ENCODE results near the gene KRT34.
"Not testable (repeated sequence)": the region's sequence is repeated elsewhere in the genome, so short reads cannot be mapped to it uniquely, and the experiment has no call there.

Gene KRT34

DNA sequence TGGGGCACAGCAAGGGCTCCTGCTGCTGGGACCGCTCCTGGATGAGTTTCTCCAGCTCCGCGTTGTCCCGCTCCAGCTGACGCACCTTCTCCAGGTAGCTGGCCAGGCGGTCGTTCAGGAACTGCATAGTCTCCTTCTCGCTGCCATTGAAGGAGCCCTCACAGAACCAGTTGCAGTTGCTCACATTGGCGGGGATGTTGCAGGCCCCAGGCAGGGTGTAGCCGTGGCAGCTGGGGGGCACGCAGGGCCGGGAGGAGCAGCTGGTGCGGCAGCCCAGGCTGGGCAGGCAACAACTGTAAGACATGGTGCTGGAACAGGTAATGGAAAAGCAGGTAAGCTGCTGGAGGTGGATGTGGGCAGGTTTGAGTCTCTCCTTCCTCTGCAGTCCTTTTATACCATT, at the start of gene KRT34:
TSS of gene KRT34 (minus strand) at position 364 of the 400 bp plus-strand sequence. CDS start at position 304, 60 bp downstream.
- DNase-seq (ENCODE audit: low spot score) = not testable (repeated sequence)

DNA sequence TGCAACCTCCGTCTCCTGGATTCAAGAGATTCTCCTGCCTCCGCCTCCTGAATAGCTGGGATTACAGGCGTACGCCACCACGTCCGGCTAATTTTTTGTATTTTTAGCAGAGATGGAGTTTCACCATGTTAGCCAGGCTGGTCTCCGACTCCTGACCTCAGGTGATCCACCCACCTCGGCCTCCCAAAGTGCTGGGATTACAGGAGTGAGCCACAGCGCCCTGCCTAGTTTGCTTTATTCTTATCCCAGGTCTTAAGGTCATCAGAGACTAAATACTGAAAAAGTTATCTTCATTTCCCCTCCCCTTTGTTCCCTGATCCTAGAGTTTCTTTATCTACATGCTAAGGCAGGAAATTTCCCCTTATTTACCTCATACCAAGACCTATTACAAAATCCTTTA, 48.3 kb upstream of the KRT34 start:
- not testable (repeated sequence) for DNase-seq (ENCODE audit: low spot score)

DNA sequence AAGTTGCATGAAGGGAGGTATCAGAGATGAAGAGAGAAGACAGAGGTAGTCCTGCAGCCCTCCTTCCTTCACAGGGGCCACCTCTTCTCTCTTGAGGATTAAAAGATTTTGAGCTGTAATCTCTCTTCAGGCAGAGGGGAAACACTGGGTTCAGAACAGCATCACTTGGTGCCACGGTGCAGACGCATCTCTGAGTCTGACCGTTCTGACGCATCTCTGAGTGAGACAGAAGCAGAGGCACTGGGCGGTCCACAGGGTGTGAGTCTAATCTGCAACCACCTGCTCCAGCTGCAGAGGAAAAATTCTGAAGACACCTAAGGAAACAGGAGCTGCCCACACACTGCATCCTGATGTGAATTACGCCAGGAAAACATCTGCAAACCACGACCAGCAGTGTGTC, 47.6 kb upstream of the KRT34 start:
- DNase-seq (ENCODE audit: low spot score) = no peak

DNA sequence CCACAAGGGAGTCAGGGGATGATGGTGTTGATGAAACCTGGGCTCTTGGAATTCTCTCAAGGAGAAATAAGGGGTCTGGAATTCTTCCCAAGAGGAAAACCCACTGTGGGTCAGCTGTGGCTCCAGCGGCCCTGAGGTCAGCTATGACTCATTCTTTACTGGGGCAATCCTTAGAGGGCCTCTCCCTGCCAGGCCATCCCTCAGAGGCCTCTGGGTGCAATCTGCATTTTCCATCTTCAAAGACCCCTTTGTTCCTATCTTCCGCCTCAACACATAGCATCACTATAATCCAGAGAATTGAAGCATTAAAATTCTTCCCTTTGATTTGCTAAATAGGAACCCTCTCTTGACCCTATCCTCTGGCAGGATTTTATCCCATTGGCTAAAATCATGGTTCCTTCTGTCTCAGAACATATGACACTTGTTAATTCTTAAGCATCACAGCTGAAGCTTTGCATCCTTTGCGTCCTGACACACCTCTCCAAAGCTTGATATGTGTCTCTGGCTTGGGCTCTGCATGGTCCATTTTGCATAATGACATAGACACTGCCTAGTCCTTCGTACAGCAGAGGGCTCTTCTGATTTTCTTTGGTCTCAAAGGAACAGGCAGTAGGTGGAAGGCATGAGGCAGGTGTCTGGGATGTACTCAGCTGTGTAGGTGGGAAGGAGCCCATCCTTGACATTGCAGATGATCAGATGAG, 46.6 kb upstream of the KRT34 start:
- DNase-seq (ENCODE audit: low spot score) = no peak

DNA sequence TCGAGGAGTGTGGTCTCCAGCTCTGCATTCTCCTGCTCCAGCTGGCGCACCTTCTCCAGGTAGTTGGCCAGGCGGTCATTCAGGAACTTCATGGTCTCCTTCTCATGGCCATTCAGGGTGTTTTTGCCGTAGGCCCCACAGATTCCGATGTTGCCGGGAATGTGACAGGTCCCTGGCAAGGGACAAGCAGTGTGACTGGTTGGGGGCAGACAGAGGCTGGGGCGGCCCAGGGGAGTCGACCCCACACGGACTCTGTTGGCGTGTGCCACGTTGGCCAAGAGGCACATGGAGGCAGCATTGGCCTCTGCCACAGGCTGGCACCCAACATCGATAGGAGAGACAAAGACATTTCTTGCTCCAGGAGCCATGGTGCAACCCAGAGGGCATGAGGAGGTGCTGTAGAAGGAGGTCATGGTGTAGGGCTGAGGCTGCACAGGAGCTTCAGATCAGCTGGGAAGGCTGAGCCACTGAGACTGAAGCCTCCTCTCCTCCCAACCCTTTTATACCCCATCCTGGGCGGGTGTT, 42.1 kb upstream of the KRT34 start, which contains the start of gene KRT37:
TSS of gene KRT37 (minus strand) at position 475 of the 525 bp plus-strand sequence. CDS start at position 413, 62 bp downstream.
- DNase-seq (ENCODE audit: low spot score) = no peak

DNA sequence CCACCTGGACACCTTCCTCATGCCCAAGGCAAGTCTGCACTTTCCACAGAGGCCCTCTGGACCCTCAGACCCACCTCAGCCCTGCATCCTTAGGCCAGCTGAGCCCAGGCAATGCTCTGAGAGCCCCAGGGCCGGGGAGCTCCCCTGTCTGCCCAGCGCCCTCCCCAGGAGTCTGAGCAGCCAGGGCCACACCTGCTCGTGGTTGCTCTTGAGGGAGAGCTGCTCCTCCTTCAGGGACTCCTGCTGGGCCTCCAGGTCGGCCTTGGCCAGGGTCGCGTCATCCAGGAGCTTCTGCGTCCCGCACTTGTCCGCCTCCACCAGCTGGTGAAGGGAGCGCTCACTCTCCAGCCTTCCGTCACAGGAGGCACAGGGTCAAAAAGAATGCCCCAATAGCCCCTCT, 40.5 kb upstream of the KRT34 start:
- not testable (repeated sequence) for DNase-seq (ENCODE audit: low spot score)

DNA sequence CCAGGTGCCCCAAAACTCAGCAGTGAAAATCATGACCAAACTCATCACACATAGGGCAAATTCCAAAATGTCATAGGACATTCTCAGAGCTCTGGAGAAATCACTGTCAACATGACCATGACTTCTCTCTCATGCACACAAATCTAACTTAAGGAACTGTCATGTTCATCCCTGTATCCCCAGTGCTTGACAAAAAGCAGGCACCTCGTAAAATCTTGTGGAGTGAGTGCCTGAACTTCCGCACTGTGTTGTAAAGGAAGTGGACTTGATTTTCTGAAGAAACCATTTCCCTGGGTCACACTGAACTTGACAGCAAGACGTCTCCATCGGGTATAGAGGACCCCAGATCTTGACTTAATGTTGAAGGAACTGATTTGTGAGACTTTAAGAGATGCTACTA, 39.5 kb upstream of the KRT34 start:
- DNase-seq (ENCODE audit: low spot score) = no peak

DNA sequence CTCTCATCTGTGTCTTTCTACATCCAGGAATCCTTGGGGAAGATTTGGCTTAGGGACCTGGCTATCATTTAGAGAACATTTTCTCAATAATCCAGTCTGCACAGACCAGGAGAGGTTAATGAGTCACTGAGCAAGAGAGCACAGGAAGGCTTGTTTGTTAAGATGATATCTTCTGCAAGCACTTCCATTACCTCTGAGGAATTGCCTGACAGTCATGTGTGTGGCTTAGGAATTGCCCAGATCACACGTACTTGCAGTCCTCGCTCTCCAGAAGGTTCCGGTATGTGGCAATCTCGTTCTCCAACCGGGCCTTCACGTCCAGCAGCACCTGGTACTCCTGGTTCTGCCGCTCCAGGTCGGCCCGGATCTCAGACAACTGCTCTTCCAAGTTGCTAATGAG, 39.0 kb upstream of the KRT34 start:
- DNase-seq (ENCODE audit: low spot score) = no peak

DNA sequence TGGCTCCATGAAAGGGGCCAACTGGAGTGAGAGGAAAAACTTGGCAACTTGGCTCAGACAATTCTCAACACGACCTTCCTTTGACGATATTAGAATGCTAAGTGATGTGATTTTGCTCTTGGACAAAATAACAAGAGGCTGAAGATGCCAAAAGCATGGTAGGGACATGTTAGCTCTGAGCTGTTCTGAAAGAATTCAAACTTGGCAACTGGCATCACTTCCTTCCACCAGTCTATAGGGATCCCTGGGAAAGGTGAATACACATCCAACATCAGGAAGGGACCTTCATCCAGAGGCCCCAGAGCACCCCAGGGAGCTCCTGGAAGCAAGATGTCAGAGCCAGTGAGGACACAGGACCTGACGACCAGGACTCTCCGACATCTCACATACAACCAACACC, 38.0 kb upstream of the KRT34 start:
- no peak for DNase-seq (ENCODE audit: low spot score)

DNA sequence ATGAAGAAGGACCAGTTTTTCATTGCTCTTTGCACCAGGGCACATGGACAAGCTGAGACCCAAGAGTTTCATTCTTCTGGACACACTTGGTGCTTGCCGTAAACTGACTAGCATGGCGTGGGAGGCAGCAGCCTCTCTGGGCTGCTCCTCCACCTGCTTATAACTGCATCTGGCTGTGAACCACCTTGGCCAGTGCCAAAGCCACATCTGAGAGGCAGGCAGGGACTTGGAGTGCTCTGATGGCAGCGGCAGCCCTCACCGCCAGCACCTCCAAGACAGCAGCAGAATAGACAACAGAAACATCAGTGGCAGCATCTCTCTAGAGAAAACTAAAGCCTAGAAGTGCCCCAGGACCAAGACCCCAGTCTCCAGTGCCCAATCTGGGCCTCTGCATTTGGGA, 37.6 kb upstream of the KRT34 start:
- no peak for DNase-seq (ENCODE audit: low spot score)

DNA sequence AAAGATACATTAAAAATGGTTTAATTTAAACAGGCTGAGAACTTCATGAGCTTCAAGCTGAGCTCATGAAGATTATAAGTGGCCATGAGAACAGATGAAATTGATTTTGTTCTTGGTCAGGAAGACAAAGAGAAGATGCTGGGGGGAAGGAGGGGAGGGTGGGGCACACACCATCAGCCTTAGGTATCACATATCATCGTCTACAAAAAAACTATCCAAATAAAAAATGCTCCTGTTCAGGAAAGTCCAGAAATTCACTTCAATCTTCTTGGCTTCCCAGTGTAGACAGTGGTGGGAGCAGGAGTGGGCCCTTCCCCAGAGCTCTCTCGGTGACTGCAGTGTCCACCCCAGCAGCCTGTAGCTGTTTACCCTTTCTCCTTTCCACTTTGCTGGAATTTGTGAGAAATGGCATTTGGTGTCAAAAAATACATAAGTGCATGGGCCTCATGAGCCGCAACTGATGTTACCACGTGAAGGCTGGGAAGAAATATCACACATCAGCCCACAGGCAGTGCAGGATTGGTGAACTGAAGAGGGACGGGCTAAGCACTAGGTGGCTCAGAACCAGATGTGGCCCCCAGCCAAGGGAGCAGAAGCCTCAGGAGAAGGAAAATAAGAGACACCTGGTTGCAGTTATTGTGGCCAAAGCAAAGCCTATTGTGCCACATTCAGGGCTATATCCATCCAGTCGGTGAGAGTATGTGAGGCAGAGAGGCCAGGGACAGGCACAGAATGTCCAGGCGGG, 36.2 kb upstream of the KRT34 start:
- DNase-seq (ENCODE audit: low spot score) = no peak

DNA sequence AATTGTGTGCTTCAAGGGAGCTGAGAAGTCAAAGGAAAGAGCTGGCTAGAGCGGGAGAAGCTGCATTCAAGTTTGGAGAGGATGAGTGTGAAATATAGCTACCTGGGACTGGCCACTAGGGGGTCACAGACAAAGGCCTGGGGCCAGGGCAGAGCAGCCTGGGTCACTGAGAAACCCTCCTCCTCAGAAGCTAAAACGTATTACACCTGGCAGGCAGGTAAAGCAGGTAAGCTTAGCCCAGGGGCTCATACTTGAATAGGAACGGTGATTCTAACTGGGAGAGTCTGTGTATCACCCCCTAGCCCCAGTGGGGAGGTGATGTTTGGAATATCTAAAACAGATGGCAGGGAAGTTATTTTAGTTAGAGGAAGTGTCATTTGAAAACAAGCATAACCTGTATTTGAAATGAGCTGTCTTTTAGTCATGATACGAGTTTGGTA, 35.5 kb upstream of the KRT34 start:
- DNase-seq (ENCODE audit: low spot score) = no peak

DNA sequence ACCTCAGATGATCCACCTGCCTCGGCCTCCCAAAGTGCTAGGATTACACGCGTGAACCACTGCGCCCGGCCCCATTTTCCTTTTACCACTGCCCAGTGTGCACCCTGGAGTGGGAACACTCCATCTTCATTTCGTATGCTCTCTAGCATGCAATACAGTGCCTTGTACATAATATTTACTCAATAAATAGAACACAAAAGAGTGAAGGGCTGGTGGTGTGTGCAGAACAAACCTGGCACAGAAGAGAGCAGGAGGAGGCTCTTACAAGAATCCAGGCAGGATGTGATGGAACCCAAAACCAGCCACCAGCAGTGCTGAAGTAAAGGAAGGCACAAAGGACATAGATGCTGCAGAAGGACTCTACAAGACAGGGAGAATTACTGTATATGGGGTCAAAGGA, 35.0 kb upstream of the KRT34 start:
- no peak for DNase-seq (ENCODE audit: low spot score)

DNA sequence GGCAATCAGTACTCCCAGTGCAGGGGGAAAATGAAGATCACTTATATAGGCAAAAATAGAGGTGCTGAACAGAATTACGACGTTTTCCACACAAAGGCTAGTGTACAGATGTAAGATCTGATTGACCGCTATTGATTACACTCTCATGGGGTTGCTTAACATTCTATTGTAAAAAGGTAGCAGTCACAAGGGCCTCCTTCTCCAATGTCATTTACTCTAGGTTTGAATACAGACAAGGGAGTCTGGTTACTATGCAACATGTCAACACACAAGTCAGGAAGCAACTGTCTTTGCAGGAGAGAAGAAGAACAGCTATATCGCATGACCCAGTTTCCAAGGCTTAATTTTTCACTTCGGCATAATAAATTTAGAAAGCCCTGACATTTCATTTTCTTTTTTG, 34.4 kb upstream of the KRT34 start:
- no peak for DNase-seq (ENCODE audit: low spot score)

DNA sequence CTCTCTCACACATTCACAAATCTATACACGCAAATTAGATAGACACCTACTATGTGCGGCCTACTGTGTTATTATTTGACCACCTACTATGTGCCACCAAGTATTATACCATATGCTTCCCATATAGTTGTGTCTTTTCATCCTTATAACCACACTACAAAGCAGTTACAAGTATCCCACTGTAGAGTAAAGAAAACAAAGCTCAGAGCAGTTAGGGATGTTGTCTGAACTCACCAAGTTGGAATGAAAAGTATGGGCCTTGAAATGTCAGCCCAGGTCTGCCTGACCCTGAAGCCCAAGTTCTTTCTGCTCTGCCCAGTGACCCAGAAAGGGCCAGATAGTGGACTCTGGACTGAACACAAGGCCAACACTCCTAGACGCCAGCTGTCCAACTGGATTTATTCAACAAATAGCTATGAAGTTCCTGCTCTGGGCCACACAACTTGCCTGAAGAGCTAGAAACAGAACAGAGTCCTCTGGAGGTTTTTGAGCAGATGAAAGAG, 33.8 kb upstream of the KRT34 start:
- no peak for DNase-seq (ENCODE audit: low spot score)

DNA sequence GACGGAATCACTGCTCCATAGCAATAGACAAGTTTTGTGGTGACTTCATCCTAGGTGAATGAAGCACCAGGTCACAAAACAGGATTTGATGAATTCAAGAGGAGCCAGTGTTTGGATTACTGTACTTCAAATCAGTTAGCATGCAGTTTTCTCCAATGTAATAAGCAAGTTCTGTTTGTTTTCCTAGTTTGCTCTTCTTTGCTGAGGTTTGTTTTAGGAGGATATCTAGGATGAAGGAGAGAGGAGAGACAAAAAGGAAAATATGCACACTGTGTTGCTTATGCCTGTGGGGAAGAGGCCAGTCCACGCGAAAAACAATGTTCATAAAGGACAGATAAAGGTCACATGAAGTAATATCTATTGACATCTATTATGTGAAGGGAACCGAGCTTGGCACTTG, 33.3 kb upstream of the KRT34 start:
- DNase-seq (ENCODE audit: low spot score) = no peak

DNA sequence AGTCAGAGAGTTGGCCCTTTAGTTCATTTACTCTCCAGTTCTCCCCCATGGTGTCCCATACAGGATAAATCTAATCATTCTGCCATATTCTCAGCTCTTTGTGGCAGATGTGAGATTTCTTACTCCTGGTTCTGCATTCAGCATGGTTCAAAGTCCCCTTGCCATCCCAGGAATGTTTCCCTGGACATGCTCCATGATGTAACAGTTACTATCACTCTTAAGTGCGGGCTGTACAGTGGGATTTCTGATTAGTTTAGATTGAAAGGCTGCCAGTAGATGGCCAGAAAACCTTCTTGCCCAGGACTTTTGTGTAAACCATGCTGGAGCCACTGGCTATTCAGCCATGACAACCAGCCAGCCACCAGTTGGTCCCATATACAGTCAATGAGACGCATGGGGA, 31.9 kb upstream of the KRT34 start:
- no peak for DNase-seq (ENCODE audit: low spot score)

DNA sequence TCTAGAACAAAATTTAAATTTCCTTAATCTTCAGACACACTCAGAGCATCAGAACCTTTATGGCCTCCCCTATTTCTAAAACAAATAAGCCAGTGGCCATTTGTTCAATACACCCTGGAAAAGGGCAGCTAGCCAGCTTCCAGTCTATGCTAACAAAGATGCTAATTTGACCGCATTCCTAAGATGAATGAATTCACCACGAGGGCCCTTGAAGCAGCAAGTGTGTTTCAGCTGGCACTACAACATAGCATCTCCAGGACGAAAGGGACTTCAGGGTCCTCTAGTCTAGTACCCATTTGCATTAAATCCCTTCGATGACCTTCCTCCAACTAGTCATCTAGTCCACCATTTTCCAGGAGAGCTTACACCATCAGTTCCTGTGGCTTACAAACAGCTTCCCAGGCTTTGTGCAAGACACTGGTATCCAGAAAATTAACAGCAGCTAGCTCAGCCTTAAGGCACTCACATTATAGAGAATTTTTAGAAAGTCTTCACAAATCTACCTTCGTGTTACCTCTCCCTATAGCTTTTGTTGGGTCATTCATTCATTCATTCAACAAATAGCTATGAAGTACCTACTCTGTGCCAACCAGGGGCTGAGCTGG, 31.3 kb upstream of the KRT34 start:
- DNase-seq (ENCODE audit: low spot score) = no peak

DNA sequence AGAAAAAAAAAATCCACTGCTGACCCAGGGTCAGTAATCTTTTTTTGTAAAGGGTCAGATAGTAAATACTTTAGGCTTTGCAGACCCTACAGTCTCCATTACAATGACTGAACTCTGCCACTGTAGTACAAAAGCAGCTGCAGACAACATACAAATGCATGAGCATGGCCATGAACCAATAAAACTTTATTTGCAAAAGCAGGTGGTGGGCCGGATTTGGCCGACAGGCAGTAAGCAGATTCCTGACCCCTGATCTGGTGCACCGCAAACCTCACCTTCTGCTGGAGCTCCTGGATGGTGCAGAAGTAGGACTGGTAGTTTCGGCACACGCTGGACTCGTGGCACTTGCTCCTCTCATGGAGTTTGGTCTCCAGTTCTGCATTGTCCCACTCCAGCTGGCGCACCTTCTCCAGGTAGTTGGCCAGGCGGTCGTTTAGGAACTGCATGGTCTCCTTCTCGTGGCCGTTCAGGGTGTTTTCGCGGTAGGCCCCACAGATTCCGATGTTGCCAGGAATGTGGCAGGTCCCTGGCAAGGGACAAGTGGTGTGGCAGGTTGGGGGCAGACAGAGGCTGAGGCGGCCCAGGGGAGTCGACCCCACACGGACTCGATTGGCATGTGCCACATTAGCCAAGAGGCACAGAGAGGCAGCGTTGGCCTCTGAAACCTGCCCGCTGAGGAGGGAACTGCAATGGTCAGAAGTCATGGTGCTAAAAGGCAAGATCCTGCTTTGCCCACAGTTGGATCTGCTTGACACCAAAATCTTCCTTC, 29.1 kb upstream of the KRT34 start:
- no peak for DNase-seq (ENCODE audit: low spot score)

DNA sequence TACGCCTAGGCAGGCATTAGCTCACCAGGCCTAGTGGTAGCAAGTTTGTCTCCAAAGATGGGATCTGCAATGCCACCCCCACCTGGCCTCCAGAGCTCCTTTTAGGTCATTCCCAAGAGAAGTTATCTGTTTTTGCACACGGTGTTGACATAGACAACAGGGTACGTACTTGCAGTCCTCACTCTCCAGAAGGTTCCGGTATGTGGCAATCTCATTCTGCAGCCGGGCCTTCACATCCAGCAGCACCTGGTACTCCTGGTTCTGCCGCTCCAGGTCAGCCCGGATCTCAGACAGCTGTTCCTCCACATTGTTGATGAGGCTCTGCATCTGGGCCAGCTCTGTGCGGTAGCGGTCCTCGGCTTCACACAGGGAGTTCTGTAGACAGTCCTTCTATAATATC, 25.1 kb upstream of the KRT34 start:
- DNase-seq (ENCODE audit: low spot score) = no peak

DNA sequence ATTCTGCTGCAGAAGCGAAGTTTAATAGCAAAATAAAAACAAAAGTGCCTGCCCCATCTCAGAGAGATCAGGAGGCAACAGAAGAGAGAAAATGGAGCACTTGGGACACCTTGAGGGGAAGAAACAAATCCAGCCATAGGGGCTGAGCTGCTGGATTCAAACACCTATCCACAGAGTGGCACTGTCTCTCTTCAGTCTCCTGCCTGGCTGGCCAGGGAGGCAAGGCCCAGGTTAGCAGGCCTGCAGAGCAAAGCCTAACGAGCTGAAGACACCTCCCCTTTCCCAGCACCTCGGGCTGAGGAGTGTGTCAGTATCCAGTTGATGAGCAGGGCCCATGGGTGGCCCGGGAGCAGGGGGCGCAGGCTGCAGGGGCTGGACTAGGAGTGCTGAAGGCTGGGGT, 24.1 kb upstream of the KRT34 start:
- no peak for DNase-seq (ENCODE audit: low spot score)

All from hematopoietic multipotent progenitor cell treated with erythropoietin and hydrocortisone succinate and interleukin-3 and kit ligand, for 17 days (in vitro differentiated cells).